AG20443 (cell line): ENCODE measurements around the gene METTL13.

Experiments
- DNase-seq: peaks from one replicate; pipeline ENCODE4 v3.0.0; 2012; ENCODE audit warnings: low spot score, mixed read lengths

Gene METTL13

DNA sequence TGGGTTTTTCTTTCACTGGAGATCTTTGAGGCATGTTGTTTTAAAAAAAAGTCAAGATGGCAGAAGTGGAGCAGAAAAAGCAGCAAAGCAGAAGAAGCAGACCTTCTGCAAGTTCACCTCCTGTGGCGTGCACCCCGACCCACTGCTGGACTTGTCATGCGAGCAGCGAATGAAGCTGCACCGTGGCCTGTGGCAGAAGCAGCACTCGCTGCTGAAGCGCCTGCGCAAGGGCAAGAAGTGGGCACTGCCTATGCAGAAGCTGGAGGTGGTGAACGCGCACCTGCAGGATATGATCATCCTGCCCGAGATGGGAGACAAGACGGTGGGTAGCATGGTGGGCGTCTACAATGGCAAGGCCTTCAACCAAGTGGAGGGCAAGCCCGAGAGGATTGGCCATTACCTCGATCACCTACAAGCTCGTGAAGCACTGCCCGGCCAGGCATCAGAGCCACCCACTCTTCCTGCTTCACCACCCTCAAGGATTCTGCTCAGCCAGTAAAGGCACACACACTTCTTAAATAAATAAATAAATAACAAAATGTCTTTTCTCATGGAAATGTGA is 22.1 kb downstream of the METTL13 start:
- DNase-seq, result no peak

- peak; percentile 31 for DNase-seq
Observed at GRCh38 chr1:171805395-171806115, 24.1 kb downstream of the METTL13 start.

DNA sequence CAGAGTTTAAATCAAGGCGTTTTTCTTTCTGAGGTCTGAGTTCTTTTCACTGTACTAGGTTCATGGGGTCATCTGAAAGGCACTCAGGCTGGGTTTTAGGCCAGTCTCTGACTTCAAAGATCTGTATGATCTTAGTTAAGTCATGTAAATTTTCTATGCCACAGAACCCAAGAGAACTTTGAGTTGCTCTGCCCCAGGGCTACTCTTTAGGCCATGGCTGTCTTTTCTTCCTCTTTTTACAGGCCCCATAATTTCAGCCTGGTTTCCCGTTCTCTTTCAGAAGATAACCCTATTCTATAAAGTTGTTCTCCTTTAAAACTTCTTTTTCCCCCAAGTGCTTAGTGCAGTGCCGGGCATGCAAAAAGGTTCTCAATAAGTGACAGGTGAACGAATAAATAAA is 26.1 kb downstream of the METTL13 start:
- DNase-seq, result no peak

- DNase-seq, result no peak
Observed at GRCh38 chr1:171809834-171810233, 28.4 kb downstream of the METTL13 start.

- no peak for DNase-seq
Observed at GRCh38 chr1:171811672-171812071, 30.2 kb downstream of the METTL13 start.

GRCh38 chr1:171814692-171815091 is 33.2 kb downstream of the METTL13 start:
- peak; percentile 49 for DNase-seq

GRCh38 chr1:171816300-171816901 is 34.9 kb downstream of the METTL13 start:
- DNase-seq, result no peak

- DNase-seq, result peak; percentile 84
Observed at GRCh38 chr1:171817511-171818265, 36.2 kb downstream of the METTL13 start.

- DNase-seq, result no peak
Observed at GRCh38 chr1:171819946-171820345, 38.5 kb downstream of the METTL13 start.

DNA sequence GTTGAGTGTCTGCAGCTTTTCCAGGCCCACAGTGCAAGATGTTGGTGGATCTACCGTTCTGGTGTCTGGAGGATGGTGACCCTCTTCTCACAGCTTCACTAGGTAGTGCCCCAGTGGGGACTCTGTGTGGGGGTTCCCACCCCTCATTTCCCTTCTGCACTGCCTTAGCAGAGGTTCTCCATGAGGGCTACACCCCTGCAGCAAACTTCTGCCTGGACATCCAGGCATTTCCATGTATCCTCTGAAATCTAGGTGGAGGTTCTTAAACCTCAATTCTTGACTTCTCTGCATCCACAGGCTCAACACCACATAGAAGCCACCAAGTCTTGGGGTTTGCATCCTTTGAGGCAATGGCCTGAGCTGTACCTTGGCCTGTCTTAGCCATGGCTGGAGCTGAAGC is 45.5 kb downstream of the METTL13 start:
- DNase-seq, result no peak

- no peak for DNase-seq
Observed at GRCh38 chr1:171828794-171829193, 47.3 kb downstream of the METTL13 start.

DNA sequence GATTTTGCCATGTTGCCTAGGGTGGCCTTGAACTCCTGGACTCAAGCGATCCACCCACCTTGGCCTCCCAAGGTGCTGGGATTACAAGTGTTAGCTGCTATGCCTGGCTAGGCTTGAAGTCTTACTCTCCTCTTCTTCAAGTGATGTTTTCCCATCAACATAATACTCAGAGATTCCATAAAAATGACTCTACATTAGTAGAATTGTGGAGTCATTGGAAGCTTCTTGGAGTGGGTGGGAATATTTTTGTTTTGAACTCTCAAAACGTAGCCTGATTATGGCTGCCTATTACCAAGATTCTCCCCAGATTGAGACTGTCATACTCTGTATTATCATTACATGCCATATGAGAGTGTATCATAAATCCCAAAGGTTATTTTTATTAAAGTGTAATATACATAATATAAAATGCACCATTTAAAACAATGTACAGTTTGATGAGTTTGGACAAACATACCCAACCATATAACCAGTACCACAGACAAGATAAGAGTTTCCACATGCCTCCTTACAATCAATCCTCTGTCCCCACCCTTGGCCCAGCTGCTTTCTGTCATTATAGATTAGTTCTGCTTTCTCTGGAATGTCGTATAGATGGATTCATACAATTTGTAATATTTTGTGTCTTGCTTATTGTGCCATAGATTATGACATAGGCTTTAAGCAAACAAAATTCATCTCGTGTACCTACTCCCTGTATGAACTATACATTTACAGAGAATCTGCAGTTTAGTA is 51.8 kb downstream of the METTL13 start:
- DNase-seq, result peak; percentile 35

DNA sequence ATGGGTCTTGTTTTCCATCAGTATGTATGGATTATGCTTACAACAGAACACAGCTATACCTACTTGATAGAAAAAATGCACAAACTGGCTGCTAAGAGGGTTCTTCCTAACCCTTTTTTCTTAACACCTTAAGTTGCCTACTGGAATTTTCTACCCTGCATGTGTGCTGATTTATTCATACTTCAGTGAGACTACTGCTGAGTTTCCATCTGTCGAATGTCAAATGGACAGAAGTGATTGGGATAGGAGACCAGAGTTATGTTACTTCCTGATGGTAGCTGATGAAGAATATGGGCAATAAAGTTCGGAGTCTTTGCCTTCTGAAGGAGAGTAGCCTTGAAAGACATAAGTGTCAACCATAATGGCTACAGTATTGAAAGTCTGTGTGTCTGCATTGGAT is 53.4 kb downstream of the METTL13 start:
- no peak for DNase-seq

DNA sequence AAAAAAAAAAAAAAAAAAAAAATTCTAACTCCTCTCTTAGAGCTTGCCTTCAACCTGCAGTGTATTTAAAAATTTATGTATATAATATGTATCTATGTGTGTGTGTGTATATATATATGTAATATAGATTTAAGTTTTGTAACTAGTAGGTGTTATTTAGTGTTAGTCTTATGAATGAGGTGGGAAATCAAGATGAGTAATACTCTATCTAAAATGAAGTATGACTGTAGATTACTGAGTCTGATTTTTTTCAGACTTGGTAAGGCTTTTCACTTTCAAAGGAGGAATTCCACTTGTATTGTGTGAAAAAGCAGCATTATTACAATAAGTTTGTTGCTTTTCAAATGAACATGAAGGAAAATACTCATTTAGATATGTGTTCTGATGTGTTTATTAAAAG is 54.4 kb downstream of the METTL13 start:
- no peak for DNase-seq

DNA sequence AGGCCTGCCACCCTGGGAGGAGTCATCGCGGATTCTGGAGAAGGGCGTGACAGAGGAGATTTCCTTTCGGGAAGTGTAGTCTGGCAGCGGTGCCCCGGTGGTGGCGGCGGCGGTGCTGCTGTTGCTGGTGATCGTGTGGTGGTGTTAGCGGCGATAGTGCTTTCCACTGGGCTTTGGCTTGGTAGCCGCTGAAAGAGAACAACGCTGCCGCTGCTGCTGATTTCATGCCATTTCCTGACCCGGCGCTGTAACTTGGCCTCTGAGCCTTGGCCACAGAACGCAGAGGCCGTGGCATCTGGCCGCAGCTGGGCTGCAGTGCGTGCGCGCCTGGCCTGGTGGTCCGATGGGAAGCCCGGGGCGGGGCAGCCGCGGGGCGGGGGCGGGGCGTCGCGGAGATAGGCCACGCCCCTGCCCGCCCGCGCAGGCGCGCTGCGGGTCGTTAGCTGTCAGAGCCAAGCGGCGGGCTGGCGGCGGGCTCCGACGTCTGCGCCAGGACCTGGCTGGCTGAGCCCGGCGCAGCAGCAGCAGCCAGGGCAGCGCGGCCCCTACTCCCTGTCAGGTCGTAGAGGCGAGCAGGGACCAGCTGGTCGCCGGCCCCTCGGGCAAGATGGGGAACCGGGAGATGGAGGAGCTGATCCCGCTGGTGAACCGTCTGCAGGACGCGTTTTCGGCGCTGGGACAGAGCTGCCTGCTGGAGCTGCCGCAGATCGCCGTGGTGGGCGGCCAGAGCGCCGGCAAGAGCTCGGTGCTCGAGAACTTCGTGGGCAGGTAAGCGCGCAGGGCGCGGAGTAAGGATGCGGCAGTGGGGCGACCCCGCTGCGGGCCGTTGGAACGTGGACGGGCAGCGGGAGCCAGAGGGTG is 59.8 kb downstream of the METTL13 start, which contains the start of gene DNM3:
TSS of gene DNM3 (plus strand) at position 449 of the 861 bp plus-strand sequence. CDS start at position 608, 159 bp downstream.
- peak; percentile 98 for DNase-seq

GRCh38 chr1:171841931-171842761 is 60.7 kb downstream of the METTL13 start:
- peak; percentile 36 for DNase-seq

DNA sequence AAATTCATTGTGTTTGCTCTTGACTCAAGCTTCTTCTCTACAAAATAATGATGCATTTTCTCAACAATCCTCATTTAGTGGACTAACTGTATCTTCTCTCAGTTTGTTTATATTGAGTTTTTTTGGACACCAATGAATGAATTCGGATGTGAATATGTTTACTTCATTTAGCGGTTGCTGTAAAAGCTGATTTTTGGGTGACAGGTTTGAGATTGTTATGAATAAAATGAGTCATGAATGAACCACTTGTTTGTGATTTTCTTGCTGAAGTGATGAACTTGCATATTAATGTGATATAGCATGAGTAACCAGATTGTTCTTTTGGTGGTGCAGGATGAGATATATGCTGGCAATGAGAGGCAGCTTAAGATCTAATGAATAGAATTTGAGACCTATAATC is 62.9 kb downstream of the METTL13 start:
- no peak for DNase-seq

DNA sequence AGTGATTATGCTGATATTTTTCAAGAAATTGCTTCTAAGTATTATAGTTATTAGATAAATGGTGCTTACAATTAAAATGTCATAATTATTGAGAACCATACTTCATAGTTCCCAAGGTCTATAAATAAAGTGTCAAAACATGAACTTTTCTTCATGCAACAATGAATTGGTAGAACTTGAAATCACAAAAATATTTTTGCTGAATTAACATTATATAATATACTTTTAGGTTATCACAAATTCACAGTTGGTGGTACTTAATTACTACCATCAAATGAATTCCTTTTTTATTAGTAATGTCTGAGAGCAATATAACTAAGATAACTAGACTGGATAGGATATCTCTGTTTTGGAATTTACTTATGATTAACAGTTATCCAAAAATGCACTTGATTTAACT is 64.5 kb downstream of the METTL13 start:
- no peak for DNase-seq
